ELF-1 (cell line): ENCODE results near the gene HAAO.
"Not testable (repeated sequence)": the region's sequence is repeated elsewhere in the genome, so short reads cannot be mapped to it uniquely, and the experiment has no call there.

Source experiments
- DNase-seq: peaks from one replicate; pipeline ENCODE4 v3.0.0-alpha.2; 2016; ENCODE audit warnings: low read depth, low spot score

HAAO gene

GRCh38 chr2:42792583-42793333 is at the start of gene HAAO:
HAAO (minus strand) TSS chr2:42792583; CDS start chr2:42792536, 47 bp downstream.
- DNase-seq = peak; percentile 78

DNA sequence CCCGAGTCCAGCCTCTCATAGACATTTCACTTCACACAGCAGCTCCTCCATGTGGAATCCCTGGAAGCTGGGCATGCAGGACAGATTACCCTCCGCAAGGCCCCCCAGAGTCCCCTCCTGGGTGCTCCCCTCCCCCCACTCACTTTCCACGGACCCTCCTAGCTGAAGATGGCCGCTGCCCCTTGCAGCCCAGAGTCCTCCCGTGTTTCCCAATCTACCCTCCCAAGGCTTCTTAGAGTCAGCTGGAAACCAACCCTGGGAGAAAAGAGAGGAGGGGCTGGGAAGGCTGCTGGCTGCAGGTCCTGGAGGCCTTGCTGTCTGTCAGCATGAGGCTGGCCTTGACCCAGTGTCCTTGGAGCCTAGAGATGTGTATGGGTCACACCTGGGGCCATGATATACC is 49.0 kb upstream of the HAAO start:
- no peak for DNase-seq

GRCh38 chr2:42840760-42841159 is 48.4 kb upstream of the HAAO start:
- no peak for DNase-seq

DNA sequence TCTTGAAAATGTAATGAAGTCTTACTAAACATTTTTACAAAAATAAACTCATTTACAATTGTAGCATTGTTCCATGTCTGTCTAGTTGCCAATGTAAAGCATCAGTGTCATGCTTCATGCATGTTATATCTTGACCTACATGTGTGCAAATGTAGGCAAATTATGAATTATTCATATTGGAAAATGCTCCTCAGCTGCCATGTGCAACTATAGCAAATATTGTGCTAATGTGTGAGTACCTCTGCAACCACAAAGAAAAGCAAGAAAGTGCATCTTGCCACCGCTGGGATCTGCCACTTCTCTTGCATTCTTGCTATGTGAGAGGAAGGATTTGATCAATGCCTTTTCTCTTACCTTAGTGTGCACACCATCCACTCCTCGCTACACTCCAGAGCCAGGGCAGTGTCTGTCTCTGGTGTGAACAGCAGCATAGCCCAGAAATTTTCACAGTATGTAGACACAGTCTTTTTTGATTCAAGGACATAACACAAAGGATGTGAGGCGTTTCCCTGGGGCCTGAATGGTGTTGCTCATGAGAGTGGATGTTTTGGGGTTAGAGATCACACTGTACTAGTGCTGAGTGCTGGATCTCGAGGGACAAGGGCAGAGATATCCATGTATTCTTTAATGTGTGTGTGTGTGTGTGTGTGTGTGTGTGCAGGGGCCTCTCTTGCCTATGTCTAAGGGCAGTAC is 47.6 kb upstream of the HAAO start:
- DNase-seq = no peak

GRCh38 chr2:42838133-42838532 is 45.8 kb upstream of the HAAO start:
- DNase-seq = no peak

DNA sequence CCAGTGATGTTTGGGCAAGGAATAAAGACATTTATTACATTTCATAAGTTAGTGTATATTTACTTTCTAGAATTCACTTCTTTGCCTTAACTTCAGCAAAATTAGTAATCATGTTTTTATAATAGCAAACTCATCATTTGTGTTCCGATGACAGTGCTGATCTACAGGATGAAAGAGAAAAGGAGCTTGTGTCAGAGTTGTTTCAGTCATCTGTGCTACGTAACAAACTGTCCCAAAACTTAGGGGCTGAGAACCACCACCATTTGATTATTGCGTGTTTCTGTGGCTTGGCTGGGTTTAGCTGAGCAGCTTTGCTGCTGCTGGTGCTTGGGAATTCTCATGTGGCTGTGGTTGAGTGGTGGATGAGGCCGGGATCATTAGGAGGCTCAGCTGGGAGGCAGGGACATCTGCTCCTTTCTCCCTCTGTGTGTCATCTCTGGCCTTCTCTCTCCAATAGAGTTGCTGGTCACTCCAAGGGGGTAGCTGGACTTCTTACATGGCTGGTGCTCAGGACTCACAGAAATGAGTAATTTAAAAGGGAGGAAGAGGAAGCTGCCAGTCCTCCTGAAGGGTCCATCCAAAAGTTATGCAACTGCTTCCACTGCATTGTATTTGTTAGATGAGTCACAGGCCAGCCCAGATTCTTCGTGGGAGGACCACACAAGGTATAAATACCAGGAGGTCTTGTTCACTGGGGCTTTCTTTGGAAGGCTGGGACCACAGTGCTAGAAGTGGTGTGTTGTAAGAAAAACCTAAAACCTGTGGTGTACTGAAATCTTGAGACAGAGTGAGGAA is 43.4 kb upstream of the HAAO start:
- DNase-seq = no peak

- no peak for DNase-seq
Observed at GRCh38 chr2:42834161-42834560, 41.8 kb upstream of the HAAO start.

GRCh38 chr2:42832289-42832634 is 39.9 kb upstream of the HAAO start:
- no peak for DNase-seq

GRCh38 chr2:42831575-42832288 is 39.3 kb upstream of the HAAO start:
- not testable (repeated sequence) for DNase-seq

GRCh38 chr2:42830922-42831574 is 38.7 kb upstream of the HAAO start:
- peak; percentile 53 for DNase-seq

GRCh38 chr2:42829671-42830440 is 37.5 kb upstream of the HAAO start:
- no peak for DNase-seq

- DNase-seq = peak; percentile 89
Observed at GRCh38 chr2:42828487-42829425, 36.4 kb upstream of the HAAO start.

- DNase-seq = peak; percentile 91
Observed at GRCh38 chr2:42827647-42828486, 35.5 kb upstream of the HAAO start.

- DNase-seq = no peak
Observed at GRCh38 chr2:42826231-42826630, 33.8 kb upstream of the HAAO start.

DNA sequence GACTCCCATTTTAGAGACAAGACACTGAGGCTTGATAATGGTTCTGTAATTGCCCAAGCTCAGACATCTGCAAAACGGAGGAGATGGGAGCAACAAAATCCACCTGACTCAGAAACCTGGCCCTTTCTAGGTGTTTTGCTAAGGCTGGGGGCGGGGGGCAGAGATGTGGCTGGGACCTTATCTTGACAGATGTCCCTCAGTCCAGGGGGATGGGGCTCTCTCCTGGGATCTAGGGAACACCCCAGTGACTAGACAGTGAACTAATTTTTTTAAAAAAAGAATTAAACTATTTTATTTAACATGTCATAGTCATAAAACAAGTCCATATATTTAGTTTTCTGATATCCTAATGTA is 32.0 kb upstream of the HAAO start:
- DNase-seq = no peak

GRCh38 chr2:42823744-42824453 is 31.5 kb upstream of the HAAO start:
- no peak for DNase-seq

- DNase-seq = no peak
Observed at GRCh38 chr2:42819160-42819559, 26.8 kb upstream of the HAAO start.

- no peak for DNase-seq
Observed at GRCh38 chr2:42815726-42816125, 23.3 kb upstream of the HAAO start.
